GM20000 (cell line): Measurements from ENCODE around the gene RNF152.

Experiments
- DNase-seq: peaks from one replicate; pipeline ENCODE4 v3.0.0; 2012; ENCODE audit warnings: low spot score
- CTCF ChIP-seq: IDR thresholded peaks from 2 replicates; pipeline ENCODE4 v1.5.1; 2012; ENCODE audit warnings: mild to moderate bottlenecking, control low read depth; ENCODE audit errors: extremely low read depth, missing control alignments

Gene RNF152

GRCh38 chr18:61865466-61866175 lies 27.2 kb downstream of the RNF152 start:
- TF ChIP-seq CTCF = no peak
- DNase-seq = no peak

- no peak for TF ChIP-seq CTCF
- no peak for DNase-seq
Measured at GRCh38 chr18:61861372-61861771, 31.4 kb downstream of the RNF152 start.

- DNase-seq = no peak
- TF ChIP-seq CTCF = no peak
Measured at GRCh38 chr18:61860302-61860701, 32.5 kb downstream of the RNF152 start.

GRCh38 chr18:61859113-61859512 lies 33.7 kb downstream of the RNF152 start:
- no peak for TF ChIP-seq CTCF

GRCh38 chr18:61856678-61857077 lies 36.1 kb downstream of the RNF152 start:
- no peak for TF ChIP-seq CTCF
- no peak for DNase-seq

More at GRCh38 chr18:61859113-61859512, 33.7 kb downstream of the RNF152 start:
- no peak for DNase-seq

GRCh38 chr18:61855449-61856378 lies 37.1 kb downstream of the RNF152 start:
- TF ChIP-seq CTCF = no peak
- DNase-seq = no peak
